PFSK-1 (cell line): ENCODE results near the gene CAMKMT.

ENCODE experiments used
- FOXP2 ChIP-seq: optimal IDR thresholded peaks from 2 replicates; pipeline ENCODE3; 2011; ENCODE audit warnings: borderline replicate concordance, control low read depth, inconsistent platforms; ENCODE audit not compliant: insufficient read depth; ENCODE audit errors: extremely low read length, extremely low read depth
- POLR2AphosphoS5 ChIP-seq: IDR thresholded peaks from 2 replicates; pipeline ENCODE4 v1.6.1; 2012; ENCODE audit warnings: low read depth, mild to moderate bottlenecking, control low read depth, low read length, moderate library complexity
- REST ChIP-seq, 2 experiments: IDR thresholded peaks; 2 replicates each; pipeline versions ENCODE4 v1.6.1 to v1.8.0; 2011 to 2012; ENCODE audit warnings: low read depth in 2 of 2, low read length in 2 of 2, control low read depth in 1 of 2, inconsistent platforms in 1 of 2, mild to moderate bottlenecking in 1 of 2, moderate library complexity in 1 of 2; ENCODE audit not compliant: insufficient read depth in 1 of 2
- SIN3A ChIP-seq: IDR thresholded peaks from 2 replicates; pipeline ENCODE4 v1.6.1; 2012; ENCODE audit warnings: mild to moderate bottlenecking, low read length, moderate library complexity, borderline replicate concordance; ENCODE audit not compliant: insufficient read depth
- TAF1 ChIP-seq: IDR thresholded peaks from 2 replicates; pipeline ENCODE4 v1.6.1; 2012; ENCODE audit warnings: low read length, control low read depth, borderline replicate concordance; ENCODE audit not compliant: insufficient read depth

GRCh38 chr2:44652701-44653100 is 291.0 kb downstream of the CAMKMT start:
- no peak for TF ChIP-seq TAF1
- no peak for TF ChIP-seq SIN3A
- no peak for TF ChIP-seq POLR2AphosphoS5
- no peak for TF ChIP-seq REST (IDR thresholded peaks at IDR 0.05; ENCODE audit: insufficient read depth in 1 of 2, low read depth in 2 of 2, low read length in 2 of 2)
- no peak for TF ChIP-seq FOXP2
